ENCODE data around the gene SLC12A2.
A peak's percentile ranks its signal among the peaks of the same experiment; 100 is the strongest.

The SLC12A2 gene

DNA sequence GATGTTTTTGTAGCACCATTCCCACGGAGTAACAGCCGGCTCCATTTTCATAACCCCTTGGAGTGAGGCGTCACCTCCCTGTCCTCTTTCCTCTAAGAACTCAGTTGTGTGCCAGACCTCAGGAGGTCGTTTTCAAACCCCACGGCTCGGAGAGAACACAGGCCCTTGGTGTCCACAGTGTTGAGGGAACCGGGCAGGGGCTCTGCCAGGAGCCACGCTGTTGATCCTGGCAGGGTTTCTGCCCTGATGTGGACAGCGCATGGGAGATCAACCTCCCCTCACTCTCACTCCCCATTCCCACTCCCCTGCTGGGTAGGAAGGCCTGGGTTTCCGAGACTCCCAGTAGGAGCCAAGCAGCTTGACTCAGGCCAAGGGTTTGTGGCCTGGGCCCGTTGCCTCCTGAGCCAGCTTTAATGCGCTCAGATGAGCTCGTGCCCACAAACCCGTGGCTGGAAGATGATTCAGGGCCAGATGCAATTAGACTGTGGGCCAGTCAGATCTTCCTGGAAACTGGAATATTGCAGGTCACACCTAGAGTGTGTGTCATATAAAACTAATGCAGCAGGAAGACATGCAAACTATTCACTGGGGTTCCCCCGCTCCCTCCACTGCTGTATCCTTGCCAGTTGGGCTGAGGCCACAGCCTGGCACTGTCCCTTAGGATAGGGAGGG lies 133.4 kb downstream of the SLC12A2 start:
- H3K4me1 Mint-ChIP-seq, result peaks cover 4% of the 10 kb centered on the region
- no peak overlapping the region for H3K27ac Mint-ChIP-seq
- H3K9me3 Mint-ChIP-seq, result no peaks in the 10 kb centered on the region
- no peak overlapping the region for H3K4me3 Mint-ChIP-seq
- H3K36me3 Mint-ChIP-seq, result no peaks in the 10 kb centered on the region
- no peaks in the 10 kb centered on the region for H3K27me3 Mint-ChIP-seq

DNA sequence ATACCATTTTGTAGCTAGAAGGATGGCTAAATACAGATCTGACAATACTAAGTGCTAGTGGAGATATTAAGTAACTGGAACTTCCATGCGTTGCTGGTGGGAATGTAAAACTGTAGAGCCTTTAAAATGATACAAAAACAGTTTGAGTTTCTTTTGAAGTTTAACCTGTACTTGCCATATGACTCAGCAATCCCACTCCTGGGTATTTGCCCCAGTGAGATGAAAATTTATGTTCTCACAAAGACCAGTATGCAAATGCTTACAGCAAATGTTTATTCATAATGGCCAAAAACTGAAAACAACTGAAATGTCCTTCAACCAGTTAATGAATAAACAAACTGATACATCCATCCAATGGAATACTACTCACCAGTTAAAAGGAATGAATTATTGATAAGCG lies 137.3 kb downstream of the SLC12A2 start:
- Mint-ChIP-seq H3K4me3 (no peak overlapping the region), H3K4me1 (no peaks in the 10 kb centered on the region), H3K36me3 (no peaks in the 10 kb centered on the region), H3K27me3 (peaks cover 2% of the 10 kb centered on the region), H3K27ac (no peak overlapping the region), H3K9me3 (no peaks in the 10 kb centered on the region)

DNA sequence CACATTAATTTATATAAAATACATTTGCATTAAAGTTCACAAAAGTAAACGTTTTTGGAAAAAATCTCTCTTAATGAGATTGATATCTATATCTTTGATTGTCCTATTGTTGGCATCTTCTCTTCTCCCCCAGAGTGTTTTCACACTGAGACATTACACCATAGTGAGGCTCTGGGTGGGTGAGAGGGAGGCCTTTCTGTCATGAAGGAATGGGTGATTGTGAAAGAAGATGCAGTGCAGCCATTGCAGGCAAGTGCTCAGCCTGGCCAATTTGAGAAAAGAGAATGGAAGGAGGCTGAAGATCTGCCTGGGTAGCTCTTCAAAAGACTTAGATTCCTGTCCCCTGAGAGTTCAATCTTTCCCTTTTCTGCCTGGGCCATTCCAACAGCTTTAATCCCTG lies 140.8 kb downstream of the SLC12A2 start:
- peaks cover 2% of the 10 kb centered on the region for H3K27me3 Mint-ChIP-seq
- peak overlapping the region; percentile 24 for H3K27ac Mint-ChIP-seq
- H3K4me1 Mint-ChIP-seq, result no peaks in the 10 kb centered on the region
- H3K9me3 Mint-ChIP-seq, result no peaks in the 10 kb centered on the region
- no peak overlapping the region for H3K4me3 Mint-ChIP-seq
- H3K36me3 Mint-ChIP-seq, result no peaks in the 10 kb centered on the region

DNA sequence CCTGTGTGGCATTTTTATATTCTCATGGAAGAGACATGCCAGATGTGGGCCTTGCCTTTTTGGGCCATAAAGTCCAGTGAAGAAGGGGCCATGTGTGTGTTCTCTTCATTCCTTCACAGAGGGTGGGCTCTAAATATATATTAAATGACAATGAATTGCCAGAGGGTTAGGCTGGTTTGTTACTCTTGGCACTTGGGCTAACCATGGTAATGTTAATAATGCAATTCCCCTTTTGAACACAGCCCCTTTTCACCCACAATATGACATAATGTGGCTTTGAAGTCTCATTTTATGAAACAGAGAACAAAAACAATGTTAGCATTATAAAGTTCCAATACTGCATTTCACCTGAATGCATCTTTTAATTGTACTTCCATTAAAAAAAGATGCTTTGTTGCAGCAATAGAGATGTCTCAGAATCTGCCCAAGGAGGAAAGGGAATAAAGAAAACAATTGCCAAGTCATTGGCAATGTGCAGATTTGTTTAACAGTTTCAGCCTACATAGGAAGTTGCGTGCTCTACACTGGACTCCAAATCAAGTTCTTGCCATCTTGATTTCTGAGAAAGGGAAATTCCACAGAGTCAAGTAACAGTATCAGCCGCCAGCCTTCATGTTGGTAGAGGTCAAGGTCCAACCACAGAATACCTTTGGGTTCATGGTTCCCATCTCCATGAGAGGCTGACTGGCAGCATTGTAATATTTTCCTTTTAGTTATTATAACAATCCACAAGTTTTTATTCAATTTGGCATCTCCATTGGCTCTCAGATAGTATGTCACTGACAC lies 141.9 kb downstream of the SLC12A2 start:
- no peaks in the 10 kb centered on the region for H3K9me3 Mint-ChIP-seq
- no peaks in the 10 kb centered on the region for H3K4me1 Mint-ChIP-seq
- no peak overlapping the region for H3K27ac Mint-ChIP-seq
- peaks cover 3% of the 10 kb centered on the region for H3K27me3 Mint-ChIP-seq
- no peaks in the 10 kb centered on the region for H3K36me3 Mint-ChIP-seq
- H3K4me3 Mint-ChIP-seq, result no peak overlapping the region

DNA sequence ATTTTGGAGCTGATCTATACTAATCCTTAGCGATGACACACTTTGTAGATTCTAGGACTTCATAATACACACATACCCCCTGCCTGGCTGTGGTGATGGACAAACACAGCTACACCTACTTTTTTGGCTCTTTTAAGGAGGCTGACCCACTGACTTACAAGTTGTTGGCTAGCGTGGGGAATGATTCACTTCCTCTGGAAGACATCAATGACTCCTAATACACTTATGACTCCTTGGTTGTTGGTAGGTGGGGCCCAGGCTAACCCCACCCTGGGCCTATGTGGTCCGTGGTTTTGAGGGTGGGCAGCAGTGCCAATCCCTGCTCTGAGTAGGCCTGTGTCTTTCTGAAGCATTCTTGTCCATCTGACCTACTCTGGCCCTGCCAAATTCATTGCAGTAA lies 144.4 kb downstream of the SLC12A2 start:
- H3K36me3 Mint-ChIP-seq, result no peaks in the 10 kb centered on the region
- peaks cover 3% of the 10 kb centered on the region for H3K27me3 Mint-ChIP-seq

DNA sequence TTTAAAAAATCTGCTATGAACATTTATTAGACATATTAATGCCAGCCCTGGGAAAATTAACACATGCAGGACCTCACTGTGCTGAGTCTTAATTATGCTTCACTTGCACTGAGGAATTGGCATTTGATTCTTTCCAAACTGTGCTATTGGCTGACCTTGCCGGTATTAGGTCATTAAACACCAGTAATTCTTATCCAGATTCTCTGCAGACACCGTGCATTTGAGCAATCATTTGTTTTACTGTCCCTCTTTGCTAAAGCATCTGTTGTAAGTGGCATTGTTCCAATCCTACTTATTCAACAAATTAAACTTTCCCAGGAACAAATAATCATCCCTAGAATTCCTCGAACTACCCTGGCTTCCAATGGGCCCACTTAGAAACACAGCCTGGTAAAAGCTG lies 145.0 kb downstream of the SLC12A2 start:
- Mint-ChIP-seq H3K36me3 (no peaks in the 10 kb centered on the region), H3K4me3 (no peak overlapping the region), H3K4me1 (no peaks in the 10 kb centered on the region), H3K9me3 (no peaks in the 10 kb centered on the region), H3K27me3 (peaks cover 3% of the 10 kb centered on the region), H3K27ac (no peak overlapping the region)

More for the DNA sequence above, 144.4 kb downstream of the SLC12A2 start:
- H3K27ac Mint-ChIP-seq, result no peak overlapping the region
- no peak overlapping the region for H3K4me3 Mint-ChIP-seq
- H3K9me3 Mint-ChIP-seq, result no peaks in the 10 kb centered on the region
- H3K4me1 Mint-ChIP-seq, result no peaks in the 10 kb centered on the region

DNA sequence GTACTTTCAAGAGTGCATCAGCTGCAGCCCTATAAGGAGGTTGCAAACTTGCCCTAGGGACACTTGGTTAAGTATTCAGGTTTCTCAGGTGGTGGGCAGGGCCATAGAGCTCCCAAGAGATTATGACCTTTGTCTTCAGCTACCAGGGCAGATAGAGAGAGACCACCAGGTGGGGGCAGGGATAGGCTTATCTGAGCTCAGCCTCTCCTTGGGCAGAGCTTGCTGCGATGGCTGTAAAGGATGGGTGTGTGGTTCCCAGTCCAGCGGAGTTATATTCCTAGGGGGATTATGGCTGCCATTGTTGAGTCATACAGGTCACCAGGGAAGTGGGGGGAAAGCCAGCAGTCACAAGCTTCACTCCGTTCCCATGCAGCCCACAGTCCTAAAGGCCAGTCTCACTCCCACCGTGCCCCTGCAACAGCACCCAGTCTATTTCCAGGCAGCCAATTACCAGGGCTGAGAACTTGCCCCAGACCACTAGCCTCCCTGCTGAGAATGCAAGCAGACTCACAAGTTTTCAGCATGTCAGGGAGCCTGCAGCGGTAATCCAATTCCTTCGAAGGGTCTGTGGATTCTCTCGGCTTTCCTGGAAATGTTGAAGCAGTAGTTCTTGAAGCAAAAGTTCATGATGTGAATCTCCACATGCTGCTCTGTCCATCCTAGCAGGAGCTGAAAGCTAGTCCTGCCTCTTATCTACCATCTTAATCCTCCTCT lies 151.5 kb downstream of the SLC12A2 start:
- no peaks in the 10 kb centered on the region for H3K9me3 Mint-ChIP-seq
- no peaks in the 10 kb centered on the region for H3K36me3 Mint-ChIP-seq
- no peaks in the 10 kb centered on the region for H3K4me1 Mint-ChIP-seq
- peaks cover 14% of the 10 kb centered on the region for H3K27me3 Mint-ChIP-seq
- H3K4me3 Mint-ChIP-seq, result no peak overlapping the region
- H3K27ac Mint-ChIP-seq, result no peak overlapping the region

DNA sequence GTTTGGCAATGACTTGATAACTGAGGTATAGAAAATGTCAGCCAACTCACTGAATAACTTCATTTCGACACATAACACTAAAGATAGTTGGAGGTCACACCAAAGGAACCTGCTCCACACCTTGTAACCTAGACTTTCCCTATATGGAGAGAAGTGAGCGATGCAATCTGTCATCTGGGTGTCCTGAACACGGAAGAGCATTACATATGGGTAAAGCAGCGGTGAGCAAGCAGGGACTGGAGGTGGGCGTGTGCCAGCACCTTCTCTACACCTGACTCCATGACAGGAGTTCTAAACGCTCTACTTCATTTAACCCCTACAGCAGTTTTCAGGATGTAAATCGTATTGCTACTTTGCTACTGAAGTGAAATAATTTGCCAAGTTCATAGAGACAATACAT lies 152.8 kb downstream of the SLC12A2 start:
- H3K27ac Mint-ChIP-seq, result no peak overlapping the region
- no peaks in the 10 kb centered on the region for H3K9me3 Mint-ChIP-seq
- H3K4me3 Mint-ChIP-seq, result no peak overlapping the region
- H3K4me1 Mint-ChIP-seq, result no peaks in the 10 kb centered on the region
- H3K27me3 Mint-ChIP-seq, result peaks cover 13% of the 10 kb centered on the region
- H3K36me3 Mint-ChIP-seq, result no peaks in the 10 kb centered on the region

DNA sequence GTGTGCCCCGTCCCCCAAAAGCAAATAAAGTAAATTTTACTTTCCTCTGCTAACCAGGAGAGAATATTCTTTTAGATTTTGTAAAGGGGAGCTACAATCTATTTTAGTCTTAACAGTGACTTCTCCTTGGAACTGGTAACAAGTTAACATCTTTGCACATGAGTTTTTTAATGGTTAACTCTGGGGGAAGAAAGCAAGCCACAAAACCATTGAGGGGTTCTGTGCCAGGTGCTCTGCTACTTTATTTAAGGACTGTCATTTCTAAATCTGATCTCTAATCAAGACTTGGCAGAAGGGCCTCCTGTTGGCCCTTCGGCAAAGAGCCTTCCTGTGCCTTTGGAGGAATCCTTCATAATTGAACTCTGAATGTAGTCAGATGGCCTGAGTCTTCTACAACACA lies 153.4 kb downstream of the SLC12A2 start:
- H3K9me3 Mint-ChIP-seq, result no peaks in the 10 kb centered on the region
- H3K4me3 Mint-ChIP-seq, result no peak overlapping the region
- H3K27me3 Mint-ChIP-seq, result peaks cover 13% of the 10 kb centered on the region
- H3K4me1 Mint-ChIP-seq, result no peaks in the 10 kb centered on the region
- H3K27ac Mint-ChIP-seq, result no peak overlapping the region
- no peaks in the 10 kb centered on the region for H3K36me3 Mint-ChIP-seq

DNA sequence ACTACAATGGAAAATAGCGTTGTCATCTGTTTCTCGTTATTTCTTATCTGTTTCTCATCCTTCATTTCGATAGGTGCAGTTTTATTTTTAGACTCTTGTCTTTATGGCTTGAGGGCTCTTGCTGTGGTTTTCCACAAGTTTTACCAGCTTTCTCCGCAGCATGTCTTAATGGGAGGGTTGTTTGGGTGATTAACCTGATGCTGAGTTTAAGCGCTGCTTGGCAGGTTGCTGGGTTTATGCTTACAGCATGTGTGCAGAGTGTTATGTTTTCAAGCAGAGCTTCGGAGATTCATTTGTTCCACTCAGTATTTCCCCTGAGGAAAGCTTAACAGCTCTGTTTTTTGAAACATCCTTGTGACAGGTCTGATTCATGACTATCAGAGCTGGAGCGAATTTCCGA lies 154.0 kb downstream of the SLC12A2 start:
- no peak overlapping the region for H3K27ac Mint-ChIP-seq
- no peaks in the 10 kb centered on the region for H3K36me3 Mint-ChIP-seq
- no peaks in the 10 kb centered on the region for H3K4me1 Mint-ChIP-seq
- no peak overlapping the region for H3K4me3 Mint-ChIP-seq
- H3K27me3 Mint-ChIP-seq, result peaks cover 13% of the 10 kb centered on the region
- H3K9me3 Mint-ChIP-seq, result no peaks in the 10 kb centered on the region
